ENCODE results near the gene TMEM135.

The TMEM135 gene

DNA sequence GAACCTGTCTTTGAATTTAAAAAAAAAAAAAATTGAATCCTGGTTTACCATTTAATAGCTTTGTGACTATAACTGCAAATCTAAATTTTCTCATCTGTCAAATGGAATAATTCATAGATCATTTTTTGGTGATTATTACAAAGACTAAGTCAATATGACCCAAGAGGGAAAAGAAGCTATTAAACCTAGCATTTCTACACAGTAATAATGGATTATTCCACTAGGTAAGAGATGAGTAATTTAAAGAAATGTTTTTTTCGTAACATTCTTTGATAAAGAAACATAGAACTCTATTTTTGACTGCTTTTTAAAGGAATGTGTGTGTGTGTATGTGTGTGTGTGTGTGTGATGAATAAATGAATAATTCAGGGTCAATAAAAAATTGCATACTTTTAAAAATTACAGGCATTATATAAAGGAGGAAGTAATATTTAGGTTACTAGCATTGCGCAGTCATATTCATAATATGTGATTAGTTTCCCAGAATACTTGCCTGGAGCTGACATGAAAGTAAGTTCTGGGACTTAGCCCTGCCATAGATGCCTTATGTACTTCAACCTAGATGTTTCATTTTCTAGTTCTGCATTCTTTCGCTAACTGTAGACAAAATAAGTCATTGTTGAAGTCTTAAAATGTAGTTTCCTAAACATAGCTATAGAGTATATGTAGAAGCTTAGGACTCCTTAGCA, 72.9 kb downstream of the TMEM135 start:
- H3K4me3 ChIP-seq (ENCODE audit: insufficient read length, low read depth): no peak overlapping the region
- DNase-seq (ENCODE audit: low read depth, low spot score): no peak
- no peak overlapping the region for H3K9ac ChIP-seq (ENCODE audit: insufficient read length, low read depth)
- H3K4me1 ChIP-seq (ENCODE audit: insufficient read depth, insufficient read length): no peaks in the 10 kb centered on the region
- no peaks in the 10 kb centered on the region for H3K27me3 ChIP-seq (ENCODE audit: insufficient read depth, insufficient read length)
- no peaks in the 10 kb centered on the region for H3K9me3 ChIP-seq (ENCODE audit: insufficient read depth, low read length)
- TF ChIP-seq YY1 (IDR thresholded peaks at IDR 0.05; ENCODE audit: insufficient read depth, insufficient read length) (no peak), ZNF274 (IDR thresholded peaks at IDR 0.05; ENCODE audit: low read depth, low read length) (no peak)
- H3K36me3 ChIP-seq (ENCODE audit: insufficient read depth, insufficient read length, low read length): no peaks in the 10 kb centered on the region

DNA sequence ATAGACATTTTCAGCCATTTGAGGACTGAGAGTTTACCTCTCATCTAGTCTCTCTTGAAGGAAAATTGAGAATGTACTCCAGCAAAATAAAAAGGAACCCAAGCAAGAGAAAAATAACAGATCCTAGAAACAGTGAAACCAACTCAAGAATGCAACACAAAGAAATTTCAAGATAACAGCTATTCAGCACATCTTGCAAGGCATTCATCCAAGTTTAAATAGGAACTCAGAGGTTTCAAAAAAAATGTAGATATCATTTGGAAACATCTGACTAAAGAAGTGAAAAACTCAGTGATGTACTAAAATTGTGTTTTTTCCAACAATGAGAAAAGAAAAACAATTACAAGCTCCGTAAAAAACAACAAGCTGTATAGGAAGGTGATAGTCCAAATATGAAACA, 76.4 kb downstream of the TMEM135 start:
- Histone ChIP-seq H3K4me1 (ENCODE audit: insufficient read depth, insufficient read length) (no peaks in the 10 kb centered on the region), H3K36me3 (ENCODE audit: insufficient read depth, insufficient read length, low read length) (no peaks in the 10 kb centered on the region), H3K9ac (ENCODE audit: insufficient read length, low read depth) (no peak overlapping the region), H3K4me3 (ENCODE audit: insufficient read length, low read depth) (no peak overlapping the region), H3K27me3 (ENCODE audit: insufficient read depth, insufficient read length) (no peaks in the 10 kb centered on the region), H3K9me3 (ENCODE audit: insufficient read depth, low read length) (no peaks in the 10 kb centered on the region)
- TF ChIP-seq SUZ12 (IDR thresholded peaks at IDR 0.05; ENCODE audit: extremely low read depth, insufficient read depth, insufficient read length): no peak
- no peak for TF ChIP-seq YY1 (IDR thresholded peaks at IDR 0.05; ENCODE audit: insufficient read depth, insufficient read length)
- no peak for TF ChIP-seq ZNF274 (IDR thresholded peaks at IDR 0.05; ENCODE audit: low read depth, low read length)
- no peak for DNase-seq (ENCODE audit: low read depth, low spot score)

DNA sequence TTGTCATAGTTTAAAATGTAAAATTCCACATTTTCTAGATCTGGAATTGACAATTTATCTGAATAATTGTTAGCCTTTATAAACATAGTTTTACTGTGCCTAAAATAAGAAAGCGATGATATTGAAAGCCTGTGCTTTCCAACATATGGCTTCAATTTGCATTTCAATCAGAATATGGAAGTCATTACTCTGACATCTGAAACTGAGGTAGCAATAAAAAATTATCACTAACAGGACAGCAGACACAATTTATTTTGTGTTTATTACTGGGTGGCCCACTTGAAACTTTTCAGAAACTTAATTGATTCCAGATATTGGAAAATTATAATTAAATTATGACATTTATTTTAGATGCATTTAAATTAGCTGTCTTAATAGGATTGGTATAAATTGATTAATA, 78.5 kb downstream of the TMEM135 start:
- Histone ChIP-seq H3K36me3 (ENCODE audit: insufficient read depth, insufficient read length, low read length) (no peaks in the 10 kb centered on the region), H3K9me3 (ENCODE audit: insufficient read depth, low read length) (no peaks in the 10 kb centered on the region), H3K27me3 (ENCODE audit: insufficient read depth, insufficient read length) (no peaks in the 10 kb centered on the region), H3K4me3 (ENCODE audit: insufficient read length, low read depth) (no peak overlapping the region), H3K9ac (ENCODE audit: insufficient read length, low read depth) (no peak overlapping the region), H3K4me1 (ENCODE audit: insufficient read depth, insufficient read length) (no peaks in the 10 kb centered on the region)
- TF ChIP-seq SUZ12 (IDR thresholded peaks at IDR 0.05; ENCODE audit: extremely low read depth, insufficient read depth, insufficient read length): no peak
- DNase-seq (ENCODE audit: low read depth, low spot score): no peak

DNA sequence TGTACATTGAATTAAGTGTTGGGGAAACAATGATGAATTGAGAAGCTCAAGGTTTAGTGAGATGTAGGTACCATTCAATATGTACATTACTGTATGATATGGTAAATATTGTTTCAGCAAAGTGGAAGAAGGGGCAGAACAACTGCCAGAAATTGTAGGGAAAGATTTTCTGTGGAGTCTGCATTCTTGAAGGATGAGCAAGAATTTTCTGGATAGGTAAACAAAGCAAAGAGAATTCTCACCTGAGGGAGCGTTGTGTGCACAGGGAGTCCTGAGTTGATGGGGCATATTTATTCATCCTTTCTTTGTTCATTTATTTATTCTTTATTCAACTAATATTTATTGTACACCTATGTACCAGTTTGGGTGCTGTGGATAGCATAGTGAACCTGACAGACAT, 83.2 kb downstream of the TMEM135 start:
- no peak for DNase-seq (ENCODE audit: low read depth, low spot score)
- no peak overlapping the region for H3K4me3 ChIP-seq (ENCODE audit: insufficient read length, low read depth)
- no peak overlapping the region for H3K9ac ChIP-seq (ENCODE audit: insufficient read length, low read depth)
- no peaks in the 10 kb centered on the region for H3K9me3 ChIP-seq (ENCODE audit: insufficient read depth, low read length)
- H3K36me3 ChIP-seq (ENCODE audit: insufficient read depth, insufficient read length, low read length): no peaks in the 10 kb centered on the region
- H3K4me1 ChIP-seq (ENCODE audit: insufficient read depth, insufficient read length): no peaks in the 10 kb centered on the region
- no peak for TF ChIP-seq YY1 (IDR thresholded peaks at IDR 0.05; ENCODE audit: insufficient read depth, insufficient read length)
- TF ChIP-seq SUZ12 (IDR thresholded peaks at IDR 0.05; ENCODE audit: extremely low read depth, insufficient read depth, insufficient read length): no peak
- TF ChIP-seq ZNF274 (IDR thresholded peaks at IDR 0.05; ENCODE audit: low read depth, low read length): no peak
- no peaks in the 10 kb centered on the region for H3K27me3 ChIP-seq (ENCODE audit: insufficient read depth, insufficient read length)

DNA sequence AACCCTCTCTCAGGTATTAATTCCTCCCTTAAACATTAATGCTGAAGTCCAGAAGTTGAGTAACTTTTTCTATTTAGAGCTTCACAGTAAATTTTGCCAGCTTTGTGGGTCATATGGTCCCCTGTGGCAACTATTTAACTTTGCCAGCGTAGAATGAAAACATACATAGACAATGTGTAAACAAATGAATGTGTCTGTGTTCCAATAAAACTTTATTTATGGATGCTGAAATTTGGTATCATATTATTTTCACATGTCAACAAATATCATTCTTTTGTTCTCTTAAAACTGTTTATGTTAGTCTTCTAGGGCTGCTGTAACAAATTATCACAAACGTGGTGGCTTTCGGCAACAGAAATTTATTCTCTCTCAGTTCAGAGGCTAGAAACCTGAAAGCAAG, 85.1 kb downstream of the TMEM135 start:
- Histone ChIP-seq H3K27me3 (ENCODE audit: insufficient read depth, insufficient read length) (no peaks in the 10 kb centered on the region), H3K36me3 (ENCODE audit: insufficient read depth, insufficient read length, low read length) (no peaks in the 10 kb centered on the region), H3K4me3 (ENCODE audit: insufficient read length, low read depth) (no peak overlapping the region), H3K4me1 (ENCODE audit: insufficient read depth, insufficient read length) (no peaks in the 10 kb centered on the region), H3K9ac (ENCODE audit: insufficient read length, low read depth) (no peak overlapping the region), H3K9me3 (ENCODE audit: insufficient read depth, low read length) (no peaks in the 10 kb centered on the region)
- DNase-seq (ENCODE audit: low read depth, low spot score): no peak
- no peak for TF ChIP-seq YY1 (IDR thresholded peaks at IDR 0.05; ENCODE audit: insufficient read depth, insufficient read length)
- TF ChIP-seq ZNF274 (IDR thresholded peaks at IDR 0.05; ENCODE audit: low read depth, low read length): no peak
- TF ChIP-seq SUZ12 (IDR thresholded peaks at IDR 0.05; ENCODE audit: extremely low read depth, insufficient read depth, insufficient read length): no peak

DNA sequence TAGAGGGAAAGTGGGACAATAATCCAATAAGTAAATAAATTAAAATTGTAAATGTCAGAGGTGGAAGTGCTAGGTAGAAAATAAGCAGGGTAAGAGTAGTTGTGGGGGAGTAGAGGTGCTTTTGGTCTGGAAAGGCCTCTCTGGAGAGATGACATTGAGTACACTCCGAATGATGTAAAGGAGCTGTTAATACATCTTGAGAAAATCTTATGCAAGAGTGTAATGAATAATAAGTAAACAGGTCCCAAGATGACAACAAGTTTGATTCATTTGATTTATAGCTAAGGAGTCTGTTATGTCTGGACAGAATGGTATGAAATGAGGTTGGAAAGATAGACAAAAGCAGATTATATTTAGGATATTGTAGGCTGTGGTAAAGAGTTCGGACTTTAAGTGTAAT, 87.5 kb downstream of the TMEM135 start:
- Histone ChIP-seq H3K36me3 (ENCODE audit: insufficient read depth, insufficient read length, low read length) (no peaks in the 10 kb centered on the region), H3K27me3 (ENCODE audit: insufficient read depth, insufficient read length) (no peaks in the 10 kb centered on the region), H3K4me3 (ENCODE audit: insufficient read length, low read depth) (no peak overlapping the region), H3K9me3 (ENCODE audit: insufficient read depth, low read length) (no peaks in the 10 kb centered on the region), H3K9ac (ENCODE audit: insufficient read length, low read depth) (no peak overlapping the region), H3K4me1 (ENCODE audit: insufficient read depth, insufficient read length) (no peaks in the 10 kb centered on the region)
- TF ChIP-seq ZNF274 (IDR thresholded peaks at IDR 0.05; ENCODE audit: low read depth, low read length): no peak
- TF ChIP-seq SUZ12 (IDR thresholded peaks at IDR 0.05; ENCODE audit: extremely low read depth, insufficient read depth, insufficient read length): no peak
- TF ChIP-seq YY1 (IDR thresholded peaks at IDR 0.05; ENCODE audit: insufficient read depth, insufficient read length): no peak
- no peak for DNase-seq (ENCODE audit: low read depth, low spot score)

DNA sequence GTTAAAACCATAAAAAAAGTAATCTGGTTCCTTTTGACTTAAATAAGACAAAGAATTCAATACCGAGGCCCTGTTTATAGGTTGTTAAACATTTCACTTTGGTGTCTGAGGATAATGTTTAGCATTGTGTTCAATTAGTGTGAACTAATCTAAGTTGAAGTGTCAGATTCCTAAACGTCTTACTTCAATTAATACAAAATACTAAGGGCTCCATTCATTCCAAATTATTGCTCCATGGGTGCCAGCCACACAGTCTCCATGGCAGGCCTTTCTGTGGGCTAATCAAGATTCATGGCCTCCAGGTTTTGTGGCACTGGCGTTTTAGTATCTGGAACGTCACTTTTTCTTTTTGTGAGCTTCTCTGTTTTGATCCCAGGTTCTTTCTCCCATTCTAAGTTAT, 89.4 kb downstream of the TMEM135 start:
- Histone ChIP-seq H3K4me3 (ENCODE audit: insufficient read length, low read depth) (no peak overlapping the region), H3K9me3 (ENCODE audit: insufficient read depth, low read length) (no peaks in the 10 kb centered on the region), H3K36me3 (ENCODE audit: insufficient read depth, insufficient read length, low read length) (no peaks in the 10 kb centered on the region), H3K27me3 (ENCODE audit: insufficient read depth, insufficient read length) (no peaks in the 10 kb centered on the region), H3K9ac (ENCODE audit: insufficient read length, low read depth) (no peak overlapping the region), H3K4me1 (ENCODE audit: insufficient read depth, insufficient read length) (no peaks in the 10 kb centered on the region)
- TF ChIP-seq YY1 (IDR thresholded peaks at IDR 0.05; ENCODE audit: insufficient read depth, insufficient read length): no peak
- no peak for TF ChIP-seq ZNF274 (IDR thresholded peaks at IDR 0.05; ENCODE audit: low read depth, low read length)
- TF ChIP-seq SUZ12 (IDR thresholded peaks at IDR 0.05; ENCODE audit: extremely low read depth, insufficient read depth, insufficient read length): no peak
- DNase-seq (ENCODE audit: low read depth, low spot score): no peak

Data from NT2/D1 (cell line).